Measurements from ENCODE around the gene CIB2. TPM values are rescaled to one million over a fixed set of nuclear protein-coding genes. Genes with fewer than 3 reads are reported as not detected.
A peak's percentile ranks its signal among the peaks of the same experiment; 100 is the strongest.

CIB2 gene
- total and polyA plus RNA-seq, 9 donors: 1.7 to 12.4 (median 8.8) TPM

DNA sequence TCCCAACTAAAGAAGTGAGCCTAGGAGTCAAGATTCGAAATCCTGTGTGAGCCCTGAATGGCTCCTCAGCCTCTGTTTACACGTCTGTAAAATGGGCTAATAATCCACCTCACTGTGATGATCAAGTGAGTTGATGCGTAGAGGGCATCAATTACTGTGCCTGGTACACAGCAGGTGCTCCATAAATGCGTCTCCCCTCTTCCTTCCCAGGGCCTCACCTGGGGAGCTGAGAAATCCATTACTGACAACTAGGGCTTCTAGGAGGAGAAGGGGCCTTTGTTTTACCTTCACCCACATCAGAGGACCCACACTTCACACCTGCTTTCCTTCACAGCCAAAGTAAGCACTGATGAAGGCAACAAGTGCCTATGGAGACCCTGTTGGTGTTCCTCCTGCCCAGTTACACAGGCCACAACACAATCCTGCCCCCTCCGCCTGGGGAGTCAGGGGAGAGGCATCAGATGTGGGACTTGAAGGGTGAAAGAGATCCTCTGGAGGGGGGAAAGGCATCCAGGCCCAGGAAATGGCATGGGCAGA is 1.4 kb downstream of the CIB2 start:
- Histone ChIP-seq H3K27me3 (no peaks in the 10 kb centered on the region), H3K4me3 (no peak overlapping the region), H3K36me3 (no peaks in the 10 kb centered on the region), H3K9me3 (no peaks in the 10 kb centered on the region), H3K4me1 (ENCODE audit: insufficient read depth) (no peaks in the 10 kb centered on the region), H3K27ac (no peak overlapping the region)
- WGBS, 3 donors: 90 to 95% (median 92%) methylated on average over 5 of the region's 5 CpGs
- intact Hi-C loops (cut with DNase I): loop anchor here (5.0 to 10.0 kb wide), 4 partner anchors 65 to 295 kb away; partner anchors contain the start of gene ACSBG1 (in 1 of the 4)
- no peak for DNase-seq
- TF ChIP-seq, protein P1, sequence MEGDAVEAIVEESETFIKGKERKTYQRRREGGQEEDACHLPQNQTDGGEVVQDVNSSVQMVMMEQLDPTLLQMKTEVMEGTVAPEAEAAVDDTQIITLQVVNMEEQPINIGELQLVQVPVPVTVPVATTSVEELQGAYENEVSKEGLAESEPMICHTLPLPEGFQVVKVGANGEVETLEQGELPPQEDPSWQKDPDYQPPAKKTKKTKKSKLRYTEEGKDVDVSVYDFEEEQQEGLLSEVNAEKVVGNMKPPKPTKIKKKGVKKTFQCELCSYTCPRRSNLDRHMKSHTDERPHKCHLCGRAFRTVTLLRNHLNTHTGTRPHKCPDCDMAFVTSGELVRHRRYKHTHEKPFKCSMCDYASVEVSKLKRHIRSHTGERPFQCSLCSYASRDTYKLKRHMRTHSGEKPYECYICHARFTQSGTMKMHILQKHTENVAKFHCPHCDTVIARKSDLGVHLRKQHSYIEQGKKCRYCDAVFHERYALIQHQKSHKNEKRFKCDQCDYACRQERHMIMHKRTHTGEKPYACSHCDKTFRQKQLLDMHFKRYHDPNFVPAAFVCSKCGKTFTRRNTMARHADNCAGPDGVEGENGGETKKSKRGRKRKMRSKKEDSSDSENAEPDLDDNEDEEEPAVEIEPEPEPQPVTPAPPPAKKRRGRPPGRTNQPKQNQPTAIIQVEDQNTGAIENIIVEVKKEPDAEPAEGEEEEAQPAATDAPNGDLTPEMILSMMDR (IDR thresholded peaks at IDR 0.05): no peak
- TF ChIP-seq POLR2A (IDR thresholded peaks at IDR 0.05): no peak
- TF ChIP-seq EP300 (IDR thresholded peaks at IDR 0.05): no peak

DNA sequence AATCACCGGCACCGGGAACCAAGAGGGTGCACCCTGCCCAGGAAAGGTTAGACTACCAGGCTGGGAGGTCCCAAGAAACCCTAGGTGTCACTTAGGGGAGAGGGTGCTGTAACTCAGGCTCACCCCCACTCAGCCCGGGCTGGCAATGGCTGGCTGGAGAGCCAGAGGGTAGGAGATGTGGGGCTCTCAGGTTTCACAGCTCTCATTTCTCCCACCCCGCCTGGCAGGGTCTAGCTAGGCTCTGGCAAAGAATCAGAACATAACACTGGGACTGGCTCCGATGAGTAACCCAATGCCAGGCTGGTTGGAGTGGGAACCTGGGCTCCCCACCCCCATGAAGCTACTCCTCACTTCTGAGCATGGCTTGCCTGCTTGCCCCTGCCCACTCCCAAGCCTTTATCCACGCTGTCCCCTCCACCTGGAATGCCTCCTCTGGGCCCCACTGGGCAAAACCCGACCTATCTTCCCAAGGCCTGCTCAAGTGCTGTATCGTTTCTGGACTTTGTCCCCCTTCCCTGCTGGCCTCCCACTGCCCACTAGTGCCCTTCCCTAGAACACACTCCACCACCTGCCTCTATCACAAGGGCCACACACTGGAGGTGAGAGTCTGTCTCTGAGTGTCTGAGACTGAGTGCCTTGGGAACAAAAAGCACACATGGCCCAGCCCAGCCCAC is 2.0 kb downstream of the CIB2 start:
- TF ChIP-seq POLR2A (IDR thresholded peaks at IDR 0.05) (no peak), EP300 (IDR thresholded peaks at IDR 0.05) (no peak)
- TF ChIP-seq, protein P1 (IDR thresholded peaks at IDR 0.05): no peak
- Histone ChIP-seq H3K4me3 (no peak overlapping the region), H3K9me3 (no peaks in the 10 kb centered on the region), H3K27ac (no peak overlapping the region), H3K4me1 (ENCODE audit: insufficient read depth) (no peaks in the 10 kb centered on the region), H3K27me3 (no peaks in the 10 kb centered on the region), H3K36me3 (no peaks in the 10 kb centered on the region)
- WGBS, 3 donors: 58 to 77% (median 63%) methylated on average over 8 of the region's 8 CpGs
- intact Hi-C loops (cut with DNase I): loop anchor here in 3 of 4 donors (5.0 to 10.0 kb wide), 3 partner anchors 106 to 296 kb away; partner anchors contain the start of gene ACSBG1 (in 1 of the 3)
- peak in 1 of 5 donors; percentile 30 for DNase-seq

DNA sequence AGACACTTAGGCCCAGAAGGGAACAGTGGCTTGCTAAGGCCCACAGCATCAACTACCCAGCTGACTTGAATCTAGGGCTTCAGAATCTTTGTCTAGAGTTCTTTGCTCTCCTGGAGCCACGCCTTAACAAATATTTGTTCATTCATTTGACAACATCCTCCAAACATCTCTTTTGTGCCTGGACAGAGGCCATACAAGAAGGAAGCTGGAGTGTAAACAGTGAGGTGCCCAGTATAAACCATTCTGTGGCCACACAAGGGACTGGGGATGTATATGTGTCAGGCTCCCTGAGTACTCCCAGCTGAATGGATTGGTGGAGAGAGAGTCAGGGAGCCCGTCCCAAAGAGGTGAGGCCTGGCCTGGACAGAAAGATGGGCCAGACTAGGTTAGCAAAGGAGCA is 3.4 kb downstream of the CIB2 start:
- Histone ChIP-seq H3K27ac (no peak overlapping the region), H3K9me3 (no peaks in the 10 kb centered on the region), H3K36me3 (no peaks in the 10 kb centered on the region), H3K27me3 (no peaks in the 10 kb centered on the region), H3K4me1 (ENCODE audit: insufficient read depth) (no peaks in the 10 kb centered on the region), H3K4me3 (no peak overlapping the region)
- TF ChIP-seq, protein P1 (IDR thresholded peaks at IDR 0.05): no peak
- no peak for TF ChIP-seq POLR2A (IDR thresholded peaks at IDR 0.05)
- TF ChIP-seq EP300 (IDR thresholded peaks at IDR 0.05): no peak
- intact Hi-C loops (cut with DNase I): loop anchor here in 3 of 4 donors (5.0 to 10.0 kb wide), 3 partner anchors 107 to 297 kb away; partner anchors contain the start of gene ACSBG1 (in 1 of the 3)
- DNase-seq: no peak
- 79 to 88% (median 85%) methylated on average over 2 of the region's 2 CpGs for WGBS, 3 donors

DNA sequence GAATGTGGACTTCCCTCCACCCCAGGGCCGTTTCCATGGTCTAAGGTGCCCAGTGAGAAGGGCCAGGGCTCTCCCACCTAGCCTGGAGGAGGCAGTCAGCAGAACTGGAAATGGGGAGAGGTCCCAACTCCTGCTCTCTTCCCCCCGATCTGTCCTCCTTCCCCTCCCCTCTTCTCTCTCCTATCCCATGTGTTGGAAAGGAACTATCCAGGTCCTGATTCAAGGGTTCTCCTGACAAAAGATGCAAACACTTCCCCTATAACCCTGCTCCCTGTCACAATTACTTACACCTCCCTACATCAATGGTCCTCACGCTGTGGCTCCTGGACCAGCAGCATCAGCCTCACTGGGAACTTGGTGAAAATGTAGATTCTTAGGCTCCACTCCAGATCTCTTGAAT is 6.0 kb downstream of the CIB2 start:
- no peaks in the 10 kb centered on the region for H3K27me3 ChIP-seq
- 58 to 67% (median 61%) methylated on average over 3 of the region's 3 CpGs for WGBS, 3 donors
- H3K4me3 ChIP-seq: no peak overlapping the region
- no peaks in the 10 kb centered on the region for H3K4me1 ChIP-seq (ENCODE audit: insufficient read depth)
- intact Hi-C loops (cut with DNase I): loop anchor here in 3 of 4 donors (5.0 to 10.0 kb wide), 3 partner anchors 110 to 300 kb away; partner anchors contain the start of gene ACSBG1 (in 1 of the 3)
- no peak for TF ChIP-seq POLR2A (IDR thresholded peaks at IDR 0.05)
- TF ChIP-seq, protein P1 (IDR thresholded peaks at IDR 0.05): no peak
- TF ChIP-seq EP300 (IDR thresholded peaks at IDR 0.05): no peak
- DNase-seq: no peak
- no peaks in the 10 kb centered on the region for H3K36me3 ChIP-seq
- no peaks in the 10 kb centered on the region for H3K9me3 ChIP-seq
- no peak overlapping the region for H3K27ac ChIP-seq
